Measurements from ENCODE around the gene TXNDC11.

- no peak for TF ChIP-seq EZH2 (IDR thresholded peaks at IDR 0.05; ENCODE audit: insufficient read depth, poor library complexity, severe bottlenecking)
- TF ChIP-seq EZH2phosphoT487 (IDR thresholded peaks at IDR 0.05; ENCODE audit: insufficient read depth, low read depth): no peak
These were observed 37.2 kb downstream of the TXNDC11 start for GRCh38 chr16:11705311-11706025.

Data from GM23248 (cell line).